H1 (cell line): ENCODE data around the gene TSPAN32. TPM values are rescaled to one million over a fixed set of nuclear protein-coding genes. Genes with fewer than 3 reads are reported as not detected.

Experiments
- CBX8 ChIP-seq: fragments of 300-800, 300-1000 bp; sonication (generic); IDR thresholded peaks from 2 replicates; pipeline ENCODE4 v1.7.1; 2016; ENCODE audit warnings: low read depth, low read length, borderline replicate concordance
- EP300 ChIP-seq, 2 experiments: IDR thresholded peaks; 1 replicate in 1 of 2; 2 replicates in 1 of 2; pipeline ENCODE4 v1.6.1; 2011 to 2012; ENCODE audit warnings: low read depth in 2 of 2, low read length in 2 of 2, mild to moderate bottlenecking in 2 of 2, borderline replicate concordance in 1 of 2, inconsistent platforms in 1 of 2, moderate library complexity in 1 of 2
- FOSL1 ChIP-seq: IDR thresholded peaks from 2 replicates; pipeline ENCODE4 v1.6.1; 2011; ENCODE audit warnings: mild to moderate bottlenecking, low read depth, low read length, moderate library complexity; ENCODE audit not compliant: insufficient read depth
- JUND ChIP-seq: IDR thresholded peaks from 2 replicates; pipeline ENCODE4 v1.6.1; 2011; ENCODE audit warnings: mild to moderate bottlenecking, improper control_type of control experiment, low read length
- RAD21 ChIP-seq, 2 experiments: IDR thresholded peaks in 1 of 2; conservative IDR thresholded peaks in 1 of 2; 2 replicates each; pipeline ENCODE4 v1.6.1; 2011; ENCODE audit warnings: low read depth in 2 of 2, low read length in 2 of 2, improper control_type of control experiment in 1 of 2, inconsistent platforms in 1 of 2, mild to moderate bottlenecking in 1 of 2, moderate library complexity in 1 of 2
- RBBP5 ChIP-seq: IDR thresholded peaks from 2 replicates; pipeline ENCODE4 v1.7.1; 2012; ENCODE audit warnings: low read depth, mild to moderate bottlenecking, inconsistent platforms, low read length, moderate library complexity, borderline replicate concordance
- polyA plus RNA-seq, 7 experiments: library from polyadenylated mRNA; depleted of rRNA in 3 of 7; stranded (reverse) in 5 of 7; unstranded in 2 of 7; fragments of >200 nt in 5 of 7; fragments of 200-250 nt in 2 of 7; gene quantifications; 1 replicate in 5 of 7; 2 replicates in 1 of 7; 4 replicates in 1 of 7; pipeline versions ENCODE4 v1.2.1 to v1.2.3, GENCODE V29; 2011 to 2013; ENCODE audit warnings: missing spikeins in 2 of 7, mixed read lengths in 2 of 7
- total RNA-seq: library from RNA; stranded (reverse); fragmentation: NEBNext Ultra II Directional; extraction: Animal tissue kit (Norgen Biotek cat#: 25700); gene quantifications from 2 replicates; pipeline ENCODE4 v1.2.1, GENCODE V29; 2021
- TF ChIP-seq, protein P1 (sequence below): fragments of 300-600 bp; sonication (generic); IDR thresholded peaks from 2 replicates; pipeline ENCODE4 v1.7.1; 2012; ENCODE audit warnings: low read length, moderate library complexity, mild to moderate bottlenecking, inconsistent platforms; ENCODE audit not compliant: insufficient replicate concordance

TSPAN32 gene
- total and polyA plus RNA-seq, 2 of the 8 experiments (the other 6 are each of a cell fraction or from before 2014, with no cell fraction given): not detected

GRCh38 chr11:2290351-2290841, 11.4 kb upstream of the TSPAN32 start (continued):
- TF ChIP-seq, protein P1, sequence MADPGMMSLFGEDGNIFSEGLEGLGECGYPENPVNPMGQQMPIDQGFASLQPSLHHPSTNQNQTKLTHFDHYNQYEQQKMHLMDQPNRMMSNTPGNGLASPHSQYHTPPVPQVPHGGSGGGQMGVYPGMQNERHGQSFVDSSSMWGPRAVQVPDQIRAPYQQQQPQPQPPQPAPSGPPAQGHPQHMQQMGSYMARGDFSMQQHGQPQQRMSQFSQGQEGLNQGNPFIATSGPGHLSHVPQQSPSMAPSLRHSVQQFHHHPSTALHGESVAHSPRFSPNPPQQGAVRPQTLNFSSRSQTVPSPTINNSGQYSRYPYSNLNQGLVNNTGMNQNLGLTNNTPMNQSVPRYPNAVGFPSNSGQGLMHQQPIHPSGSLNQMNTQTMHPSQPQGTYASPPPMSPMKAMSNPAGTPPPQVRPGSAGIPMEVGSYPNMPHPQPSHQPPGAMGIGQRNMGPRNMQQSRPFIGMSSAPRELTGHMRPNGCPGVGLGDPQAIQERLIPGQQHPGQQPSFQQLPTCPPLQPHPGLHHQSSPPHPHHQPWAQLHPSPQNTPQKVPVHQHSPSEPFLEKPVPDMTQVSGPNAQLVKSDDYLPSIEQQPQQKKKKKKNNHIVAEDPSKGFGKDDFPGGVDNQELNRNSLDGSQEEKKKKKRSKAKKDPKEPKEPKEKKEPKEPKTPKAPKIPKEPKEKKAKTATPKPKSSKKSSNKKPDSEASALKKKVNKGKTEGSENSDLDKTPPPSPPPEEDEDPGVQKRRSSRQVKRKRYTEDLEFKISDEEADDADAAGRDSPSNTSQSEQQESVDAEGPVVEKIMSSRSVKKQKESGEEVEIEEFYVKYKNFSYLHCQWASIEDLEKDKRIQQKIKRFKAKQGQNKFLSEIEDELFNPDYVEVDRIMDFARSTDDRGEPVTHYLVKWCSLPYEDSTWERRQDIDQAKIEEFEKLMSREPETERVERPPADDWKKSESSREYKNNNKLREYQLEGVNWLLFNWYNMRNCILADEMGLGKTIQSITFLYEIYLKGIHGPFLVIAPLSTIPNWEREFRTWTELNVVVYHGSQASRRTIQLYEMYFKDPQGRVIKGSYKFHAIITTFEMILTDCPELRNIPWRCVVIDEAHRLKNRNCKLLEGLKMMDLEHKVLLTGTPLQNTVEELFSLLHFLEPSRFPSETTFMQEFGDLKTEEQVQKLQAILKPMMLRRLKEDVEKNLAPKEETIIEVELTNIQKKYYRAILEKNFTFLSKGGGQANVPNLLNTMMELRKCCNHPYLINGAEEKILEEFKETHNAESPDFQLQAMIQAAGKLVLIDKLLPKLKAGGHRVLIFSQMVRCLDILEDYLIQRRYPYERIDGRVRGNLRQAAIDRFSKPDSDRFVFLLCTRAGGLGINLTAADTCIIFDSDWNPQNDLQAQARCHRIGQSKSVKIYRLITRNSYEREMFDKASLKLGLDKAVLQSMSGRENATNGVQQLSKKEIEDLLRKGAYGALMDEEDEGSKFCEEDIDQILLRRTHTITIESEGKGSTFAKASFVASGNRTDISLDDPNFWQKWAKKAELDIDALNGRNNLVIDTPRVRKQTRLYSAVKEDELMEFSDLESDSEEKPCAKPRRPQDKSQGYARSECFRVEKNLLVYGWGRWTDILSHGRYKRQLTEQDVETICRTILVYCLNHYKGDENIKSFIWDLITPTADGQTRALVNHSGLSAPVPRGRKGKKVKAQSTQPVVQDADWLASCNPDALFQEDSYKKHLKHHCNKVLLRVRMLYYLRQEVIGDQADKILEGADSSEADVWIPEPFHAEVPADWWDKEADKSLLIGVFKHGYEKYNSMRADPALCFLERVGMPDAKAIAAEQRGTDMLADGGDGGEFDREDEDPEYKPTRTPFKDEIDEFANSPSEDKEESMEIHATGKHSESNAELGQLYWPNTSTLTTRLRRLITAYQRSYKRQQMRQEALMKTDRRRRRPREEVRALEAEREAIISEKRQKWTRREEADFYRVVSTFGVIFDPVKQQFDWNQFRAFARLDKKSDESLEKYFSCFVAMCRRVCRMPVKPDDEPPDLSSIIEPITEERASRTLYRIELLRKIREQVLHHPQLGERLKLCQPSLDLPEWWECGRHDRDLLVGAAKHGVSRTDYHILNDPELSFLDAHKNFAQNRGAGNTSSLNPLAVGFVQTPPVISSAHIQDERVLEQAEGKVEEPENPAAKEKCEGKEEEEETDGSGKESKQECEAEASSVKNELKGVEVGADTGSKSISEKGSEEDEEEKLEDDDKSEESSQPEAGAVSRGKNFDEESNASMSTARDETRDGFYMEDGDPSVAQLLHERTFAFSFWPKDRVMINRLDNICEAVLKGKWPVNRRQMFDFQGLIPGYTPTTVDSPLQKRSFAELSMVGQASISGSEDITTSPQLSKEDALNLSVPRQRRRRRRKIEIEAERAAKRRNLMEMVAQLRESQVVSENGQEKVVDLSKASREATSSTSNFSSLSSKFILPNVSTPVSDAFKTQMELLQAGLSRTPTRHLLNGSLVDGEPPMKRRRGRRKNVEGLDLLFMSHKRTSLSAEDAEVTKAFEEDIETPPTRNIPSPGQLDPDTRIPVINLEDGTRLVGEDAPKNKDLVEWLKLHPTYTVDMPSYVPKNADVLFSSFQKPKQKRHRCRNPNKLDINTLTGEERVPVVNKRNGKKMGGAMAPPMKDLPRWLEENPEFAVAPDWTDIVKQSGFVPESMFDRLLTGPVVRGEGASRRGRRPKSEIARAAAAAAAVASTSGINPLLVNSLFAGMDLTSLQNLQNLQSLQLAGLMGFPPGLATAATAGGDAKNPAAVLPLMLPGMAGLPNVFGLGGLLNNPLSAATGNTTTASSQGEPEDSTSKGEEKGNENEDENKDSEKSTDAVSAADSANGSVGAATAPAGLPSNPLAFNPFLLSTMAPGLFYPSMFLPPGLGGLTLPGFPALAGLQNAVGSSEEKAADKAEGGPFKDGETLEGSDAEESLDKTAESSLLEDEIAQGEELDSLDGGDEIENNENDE: no peak
- no peak for TF ChIP-seq RAD21 (IDR thresholded peaks at IDR 0.05 in 1 of 2, conservative IDR thresholded peaks at IDR 0.05 in 1 of 2; ENCODE audit: low read depth in 2 of 2, low read length in 2 of 2)
- no peak for TF ChIP-seq RBBP5
- TF ChIP-seq EP300 (IDR thresholded peaks at IDR 0.05; ENCODE audit: borderline replicate concordance in 1 of 2, low read depth in 2 of 2, low read length in 2 of 2): no peak
- no peak for TF ChIP-seq CBX8
- no peak for TF ChIP-seq JUND
- TF ChIP-seq FOSL1: no peak
- TF ChIP-seq, all 59 proteins: peak for 0
